NCI-H2227 (cell line): Measurements from ENCODE around the gene POR.
"Not testable (repeated sequence)": the region's sequence is repeated elsewhere in the genome, so short reads cannot be mapped to it uniquely, and the experiment has no call there.

Experiments used
- DNase-seq: peaks from one replicate; lab custom pipeline; 2025; ENCODE audit not compliant: unreplicated experiment; lab: John Stamatoyannopoulos, UW

The POR gene

DNA sequence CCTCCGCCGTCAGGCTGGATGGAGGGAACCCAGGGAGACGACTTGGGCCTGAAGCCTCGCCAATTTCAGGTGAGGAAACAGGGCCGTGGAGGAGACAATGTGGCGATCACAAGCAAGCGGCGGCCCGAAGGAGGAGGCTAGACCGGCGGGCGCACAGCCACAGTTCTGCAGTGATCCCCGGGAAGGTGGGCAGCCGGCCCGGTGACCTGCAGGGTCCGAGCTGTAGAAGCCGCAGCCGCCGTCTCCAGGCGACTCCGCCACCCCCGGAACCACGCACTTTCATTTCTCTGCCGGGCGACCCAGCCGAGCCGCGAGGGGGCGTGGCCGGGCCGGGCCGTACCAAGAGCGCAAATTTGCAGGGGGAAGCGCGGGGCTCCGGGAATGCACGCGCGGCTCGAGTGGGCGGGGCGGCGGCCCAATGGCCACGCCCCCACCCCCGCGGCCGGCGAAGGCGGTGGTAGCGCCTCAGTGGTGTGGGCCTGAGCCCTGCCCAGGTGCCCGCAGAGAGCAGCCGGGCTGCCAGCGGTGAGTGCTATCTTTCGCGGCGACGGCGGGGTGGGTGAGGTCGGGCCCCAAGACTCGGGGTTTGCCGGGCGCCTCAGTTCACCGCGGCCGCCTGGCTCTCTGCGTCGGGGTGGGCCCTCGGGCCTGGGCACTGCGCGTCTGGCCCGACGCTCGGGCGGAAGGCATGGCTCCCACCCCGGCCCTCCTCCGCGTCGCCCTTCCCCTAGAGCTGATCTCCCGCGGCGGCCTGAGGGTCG is at the start of gene POR:
Gene POR, plus strand, starts transcription at position 501 of the 761 bp plus-strand sequence. CDS start 38,847 bp downstream, outside the sequence.
- DNase-seq, result peak; percentile 97

- no peak for DNase-seq
These were observed 48.9 kb upstream of the POR start for GRCh38 chr7:75866114-75866488.

DNA sequence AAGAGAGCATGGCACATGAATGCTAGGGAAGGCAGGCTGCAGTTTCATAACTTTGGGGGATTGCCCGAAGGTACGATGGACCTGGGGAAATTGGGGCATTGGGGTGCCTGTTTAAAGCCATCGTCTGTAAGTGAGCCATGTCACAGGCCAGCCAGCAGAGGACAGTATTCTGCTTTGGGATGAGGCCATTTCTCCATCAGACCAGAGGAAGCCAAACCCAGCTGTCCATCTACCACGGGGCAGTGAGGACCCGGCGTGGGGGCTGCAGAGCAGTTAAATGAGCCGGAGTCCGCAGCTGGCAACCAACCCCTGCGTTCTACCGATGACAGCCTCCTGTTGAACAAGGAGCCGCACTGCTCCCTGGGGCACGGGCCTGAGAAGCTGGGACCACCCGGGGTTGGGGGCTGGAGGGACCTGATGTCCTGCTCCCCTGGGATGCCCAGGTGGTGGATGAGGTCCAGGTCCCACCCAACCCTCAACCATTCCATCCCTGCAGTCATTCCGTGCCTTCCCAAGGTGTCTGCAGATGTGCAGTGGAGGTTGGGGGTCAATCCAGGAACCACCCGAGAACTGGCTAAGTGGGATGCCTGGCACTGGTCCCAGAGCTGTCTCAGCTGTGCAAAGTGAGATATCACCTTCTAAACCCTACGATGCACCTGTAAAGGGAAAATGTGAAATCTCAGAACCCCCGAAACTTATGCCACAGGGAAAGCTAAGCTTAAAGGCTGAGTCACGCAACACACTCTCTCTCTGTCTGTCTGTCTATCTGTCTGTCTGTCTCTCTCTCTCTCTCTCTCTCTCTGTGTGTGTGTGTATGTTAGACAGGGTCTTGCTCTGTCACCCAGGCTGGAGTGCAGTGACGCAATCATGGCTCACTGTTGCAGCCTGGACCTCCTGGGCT is 48.2 kb upstream of the POR start:
- peak; percentile 64 for DNase-seq

GRCh38 chr7:75867390-75867717 is 47.6 kb upstream of the POR start:
- DNase-seq, result no peak

DNA sequence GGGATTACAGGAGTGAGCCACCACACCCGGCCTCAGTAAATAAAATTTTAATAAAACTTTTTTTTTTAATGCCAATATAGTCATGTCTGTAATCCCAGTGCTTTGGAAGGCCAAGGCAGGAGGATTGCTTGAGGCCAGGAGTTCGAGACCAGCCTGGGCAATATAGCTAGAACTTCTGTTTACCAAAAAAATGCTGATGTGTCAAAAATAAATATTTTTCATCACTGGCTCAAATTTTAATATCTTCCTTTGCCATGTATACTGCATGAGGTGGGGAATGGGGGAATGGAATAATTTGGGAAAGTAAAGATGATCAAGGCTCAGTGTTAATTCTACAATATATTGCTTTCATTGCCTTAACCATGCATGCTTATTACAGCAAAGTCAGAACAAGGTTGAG is 46.8 kb upstream of the POR start:
- no peak for DNase-seq

- DNase-seq, result no peak
These were observed 45.1 kb upstream of the POR start for GRCh38 chr7:75869776-75870379.

DNA sequence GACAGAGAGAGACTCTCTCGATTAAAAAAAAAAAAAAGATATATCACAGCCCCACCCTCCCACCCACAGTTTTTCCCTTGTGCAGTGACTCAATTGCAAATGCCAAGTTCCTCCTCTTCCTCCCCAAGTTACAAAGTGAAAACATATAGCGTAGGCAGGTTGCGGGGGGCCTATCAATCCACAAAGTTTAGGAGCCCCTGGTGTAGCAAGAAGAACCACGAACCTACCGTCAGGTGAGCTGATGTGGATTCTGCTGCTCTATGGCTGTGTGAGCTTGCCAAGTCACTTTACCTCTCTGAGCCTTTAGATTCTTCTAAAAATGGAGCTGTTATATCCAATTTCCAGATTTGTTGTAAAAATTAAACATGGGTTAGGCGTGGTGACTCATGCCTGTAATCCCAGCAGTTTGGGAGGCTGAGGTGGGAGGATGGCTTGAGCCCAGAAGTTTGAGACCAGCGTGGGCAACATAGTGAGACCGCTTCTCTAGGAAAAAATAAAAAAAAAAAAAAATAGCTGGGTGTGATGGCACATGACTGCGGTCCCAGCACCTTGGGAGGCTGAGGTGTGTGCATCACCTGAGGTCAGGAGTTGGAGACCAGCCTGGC is 44.3 kb upstream of the POR start:
- no peak for DNase-seq

DNA sequence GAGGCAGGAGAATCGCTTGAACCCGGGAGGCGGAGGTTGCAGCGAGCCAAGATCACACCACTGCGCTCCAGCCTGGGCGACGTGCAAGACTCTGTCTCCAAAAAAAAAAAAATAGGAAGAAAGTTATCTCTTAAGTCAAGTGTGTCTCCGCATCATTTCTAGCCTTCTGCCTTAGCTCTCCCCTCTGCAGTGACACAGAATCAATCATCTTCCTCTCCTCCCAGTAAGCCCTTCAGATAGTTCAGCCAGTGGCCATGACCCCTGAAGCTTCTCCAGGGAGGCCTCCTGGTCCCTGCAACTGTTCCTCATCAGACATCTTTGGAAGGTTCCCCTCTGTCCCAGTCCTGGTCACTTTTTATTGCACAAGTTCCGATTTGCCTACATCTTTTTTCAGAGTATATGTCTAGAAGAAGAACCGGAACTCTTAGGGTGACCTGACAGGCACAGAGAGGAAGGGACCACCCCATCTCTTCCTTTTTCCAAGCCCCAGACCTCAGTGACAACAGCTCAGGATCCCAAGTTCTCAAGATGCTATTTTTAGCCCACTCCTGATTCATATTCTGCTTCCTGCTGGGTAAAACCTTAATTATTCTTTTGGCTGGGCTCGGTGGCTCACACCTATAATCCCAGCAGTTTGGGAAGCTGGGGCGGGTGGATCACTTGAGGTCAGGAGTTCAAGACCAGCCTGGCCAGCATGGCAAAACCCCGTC is 42.7 kb upstream of the POR start:
- DNase-seq, result no peak

DNA sequence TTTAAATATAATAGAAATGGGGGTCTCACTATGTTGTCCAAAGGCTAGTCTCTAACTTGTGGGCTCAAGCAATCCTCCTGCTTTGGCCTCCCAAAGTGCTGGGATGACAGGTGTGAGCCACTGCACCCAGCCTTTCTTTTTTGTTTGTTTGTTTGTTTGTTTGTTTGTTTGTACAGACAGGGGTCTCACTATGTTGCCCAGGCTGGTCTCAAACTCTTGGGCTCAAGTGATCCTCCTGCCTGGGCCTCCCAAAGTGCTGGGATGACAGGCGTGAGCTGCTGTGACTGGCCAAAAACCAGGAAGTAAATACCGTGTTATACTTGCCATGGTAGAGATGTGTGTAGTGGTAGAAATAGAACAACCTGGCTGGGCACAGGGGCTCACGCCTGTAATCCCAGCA is 40.8 kb upstream of the POR start:
- DNase-seq, result not testable (repeated sequence)

- DNase-seq, result no peak
These were observed 39.6 kb upstream of the POR start for GRCh38 chr7:75875113-75876080.

GRCh38 chr7:75876126-75876881 is 38.7 kb upstream of the POR start:
- no peak for DNase-seq

- DNase-seq, result no peak
These were observed 36.6 kb upstream of the POR start for GRCh38 chr7:75878312-75878768.

DNA sequence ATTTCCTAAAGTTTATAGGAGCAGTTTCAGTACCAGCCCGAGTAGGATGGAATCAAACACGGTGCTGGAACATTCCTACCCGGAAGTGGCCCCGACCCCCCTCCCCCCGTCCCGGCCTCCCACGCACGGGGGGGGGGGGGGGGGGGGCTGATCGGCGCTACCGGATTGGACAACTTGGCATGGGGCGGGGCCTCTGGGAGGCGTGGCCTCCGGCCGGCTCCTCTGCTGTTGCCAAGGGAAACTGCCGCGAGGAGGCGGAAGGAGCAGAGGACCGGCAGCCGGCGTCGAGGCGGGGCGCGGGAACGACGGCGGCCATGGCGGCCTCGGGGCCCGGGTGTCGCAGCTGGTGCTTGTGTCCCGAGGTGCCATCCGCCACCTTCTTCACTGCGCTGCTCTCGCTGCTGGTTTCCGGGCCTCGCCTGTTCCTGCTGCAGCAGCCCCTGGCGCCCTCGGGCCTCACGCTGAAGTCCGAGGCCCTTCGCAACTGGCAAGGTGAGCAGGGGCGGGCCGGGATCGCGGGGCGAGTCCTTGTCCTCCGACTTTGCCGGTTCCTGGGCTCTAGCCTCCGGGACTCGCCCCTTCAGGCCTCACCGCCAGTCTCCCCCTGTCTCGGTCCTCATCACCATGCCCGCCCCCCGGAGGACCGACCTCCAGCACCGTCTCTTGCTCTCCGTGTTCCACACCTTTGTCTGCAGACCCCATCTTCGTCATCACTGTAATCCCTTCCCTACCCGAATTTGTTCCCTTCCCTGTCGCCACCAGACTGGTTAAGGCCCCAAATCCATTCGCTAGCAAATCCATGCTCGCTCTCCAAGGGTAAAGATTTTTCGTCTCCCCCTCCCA is 36.0 kb upstream of the POR start, which contains the start of gene RHBDD2:
Gene RHBDD2, plus strand, starts transcription at position 266 of the 843 bp plus-strand sequence. Its CDS starts 49 bp downstream, at position 315.
- peak; percentile 98 for DNase-seq

GRCh38 chr7:75879771-75880184 is 35.2 kb upstream of the POR start:
- peak; percentile 56 for DNase-seq

DNA sequence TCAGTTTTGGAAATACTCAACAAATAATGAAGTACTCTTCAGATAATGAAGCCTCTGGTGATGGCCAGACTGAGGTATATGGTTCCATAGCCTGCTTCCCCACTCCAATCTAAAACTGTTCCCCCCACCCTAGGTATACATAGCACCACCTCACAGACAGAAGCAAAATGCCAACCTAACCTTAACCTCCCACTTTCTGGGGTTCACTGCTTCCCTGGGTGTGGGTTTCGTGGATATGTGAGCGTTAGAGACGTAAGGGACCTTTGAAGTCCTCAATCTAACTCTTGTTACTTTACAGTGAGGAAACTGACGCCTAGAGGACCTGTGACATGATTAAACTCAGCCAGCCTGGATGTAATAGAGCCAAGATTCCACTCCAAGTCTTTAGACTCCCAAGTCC is 34.7 kb upstream of the POR start:
- DNase-seq, result no peak

DNA sequence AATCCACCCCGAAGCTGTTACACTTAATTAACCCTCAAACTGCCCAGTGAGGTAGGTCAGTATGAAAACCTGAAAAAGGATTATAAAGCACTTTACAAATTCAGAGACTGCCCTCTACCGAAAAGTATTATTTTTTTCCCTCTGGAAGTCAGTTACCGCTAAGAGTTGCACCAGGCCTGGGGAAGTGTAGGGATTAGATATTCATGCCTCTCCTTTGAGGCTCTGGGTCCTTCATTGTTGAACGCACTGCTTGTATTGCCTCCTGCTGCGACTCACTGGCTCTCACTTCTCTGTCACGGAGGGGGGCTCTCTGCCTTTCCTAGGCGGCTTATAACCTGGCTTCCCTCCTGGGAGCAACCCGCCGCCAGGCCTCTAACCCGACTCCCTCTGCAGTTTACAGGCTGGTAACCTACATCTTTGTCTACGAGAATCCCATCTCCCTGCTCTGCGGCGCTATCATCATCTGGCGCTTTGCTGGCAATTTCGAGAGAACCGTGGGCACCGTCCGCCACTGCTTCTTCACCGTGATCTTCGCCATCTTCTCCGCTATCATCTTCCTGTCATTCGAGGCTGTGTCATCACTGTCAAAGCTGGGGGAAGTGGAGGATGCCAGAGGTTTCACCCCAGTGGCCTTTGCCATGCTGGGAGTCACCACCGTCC is 33.4 kb upstream of the POR start:
- no peak for DNase-seq

DNA sequence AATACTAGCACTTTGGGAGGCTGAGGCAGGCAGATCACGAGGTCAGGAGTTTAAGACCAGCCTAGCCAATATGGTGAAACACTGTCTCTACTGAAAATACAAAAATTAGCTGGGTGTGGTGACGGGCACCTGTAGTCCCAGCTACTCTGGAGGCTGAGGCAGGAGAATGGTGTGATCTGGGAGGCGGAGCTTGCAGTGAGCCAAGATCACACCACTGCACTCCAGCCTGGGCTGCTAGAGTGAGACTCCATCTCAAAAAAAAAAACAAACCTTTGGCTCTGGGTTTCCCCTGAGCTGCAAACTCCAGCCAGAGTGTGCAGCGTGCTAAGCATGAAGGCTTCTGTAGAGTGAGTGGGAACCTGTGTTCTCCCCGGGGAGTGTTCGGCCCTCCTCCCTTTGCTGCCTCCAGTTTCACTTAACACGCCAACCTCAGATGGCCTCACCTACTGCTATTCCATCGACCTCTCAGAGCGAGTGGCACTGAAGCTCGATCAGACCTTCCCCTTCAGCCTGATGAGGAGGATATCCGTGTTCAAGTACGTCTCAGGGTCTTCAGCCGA is 31.6 kb upstream of the POR start:
- DNase-seq, result not testable (repeated sequence)
